UCSD-AML1 (cell line): ENCODE measurements around the gene S100A7.
"Not testable (repeated sequence)": the region's sequence is repeated elsewhere in the genome, so short reads cannot be mapped to it uniquely, and the experiment has no call there.

Experiments used
- DNase-seq: peaks from one replicate; lab custom pipeline; 2025; ENCODE audit not compliant: unreplicated experiment; lab: John Stamatoyannopoulos, UW

Gene S100A7

GRCh38 chr1:153431928-153432327, 28.5 kb downstream of the S100A7 start:
- DNase-seq = no peak

DNA sequence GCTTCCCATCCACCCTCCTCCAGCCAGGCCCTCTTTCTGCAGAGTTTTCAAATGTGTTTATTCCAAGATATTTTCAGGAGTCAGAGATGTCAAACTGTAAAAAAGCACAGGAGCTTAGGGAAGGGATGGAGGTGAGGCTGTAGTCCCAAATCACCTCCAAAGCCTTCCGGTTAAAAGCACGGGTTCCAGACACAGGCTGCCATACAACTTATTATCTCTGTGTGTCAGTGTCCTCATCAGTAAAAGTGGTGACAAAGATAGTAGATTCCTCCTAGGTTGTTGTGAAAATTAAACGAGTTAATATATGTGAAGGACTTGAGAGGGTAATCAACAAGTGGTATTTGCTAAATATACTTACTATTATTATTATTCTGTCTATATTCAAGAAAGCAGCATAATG, 29.0 kb downstream of the S100A7 start:
- DNase-seq = no peak

GRCh38 chr1:153431002-153431401, 29.4 kb downstream of the S100A7 start:
- DNase-seq = no peak

GRCh38 chr1:153430561-153430960, 29.9 kb downstream of the S100A7 start:
- no peak for DNase-seq

DNA sequence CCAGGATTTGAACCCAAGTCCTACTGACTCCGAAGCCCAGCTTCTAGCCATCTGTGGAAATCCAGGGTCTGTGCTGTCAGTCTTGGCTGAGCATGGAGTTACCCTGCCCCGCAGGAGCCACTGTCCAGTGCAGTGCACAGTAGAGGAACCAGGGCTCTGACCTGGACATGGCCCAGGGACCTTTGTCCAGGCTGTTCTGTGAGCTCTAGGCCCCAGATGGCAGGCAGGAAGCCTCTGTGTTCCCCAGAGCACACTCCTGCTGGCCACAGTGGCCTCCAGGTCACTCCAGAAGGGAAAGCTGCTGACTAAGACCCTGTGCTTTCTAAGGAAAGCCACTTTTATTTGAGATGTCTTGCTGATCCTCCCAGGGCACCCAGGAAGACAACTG, 30.3 kb downstream of the S100A7 start:
- no peak for DNase-seq

- no peak for DNase-seq
These were observed 30.9 kb downstream of the S100A7 start for GRCh38 chr1:153429266-153430165.

- DNase-seq = no peak
These were observed 31.7 kb downstream of the S100A7 start for GRCh38 chr1:153428791-153429190.

GRCh38 chr1:153428073-153428638, 32.3 kb downstream of the S100A7 start:
- DNase-seq = no peak

GRCh38 chr1:153426809-153427208, 33.6 kb downstream of the S100A7 start:
- DNase-seq = no peak

DNA sequence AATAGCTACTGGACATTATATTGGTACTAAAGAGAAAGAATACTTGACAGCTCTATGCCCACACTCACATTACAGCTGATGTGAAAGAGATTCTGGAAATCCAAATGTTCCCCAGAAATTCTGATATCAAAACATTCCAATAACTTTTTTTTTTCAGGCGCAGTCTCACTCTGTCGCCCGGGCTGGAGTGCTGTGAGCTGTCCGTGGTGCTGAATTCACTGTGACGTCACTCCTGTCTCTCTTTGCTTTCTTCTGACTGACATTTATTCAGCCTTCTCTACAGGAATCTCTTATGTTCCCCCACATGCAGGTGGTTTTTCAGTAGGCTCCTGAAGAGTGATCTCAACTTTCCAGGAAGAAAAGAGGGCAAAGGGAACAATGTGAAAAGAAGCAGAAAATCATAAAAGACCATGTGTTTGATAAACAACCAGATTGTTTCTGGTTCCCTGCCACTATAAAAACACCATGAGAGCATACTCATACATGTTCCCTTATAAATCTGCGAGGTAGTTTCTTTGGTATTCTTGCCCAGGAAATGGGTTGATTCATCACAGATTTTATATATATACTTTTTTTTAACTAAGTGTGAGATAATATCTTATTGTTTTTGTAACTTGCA, 37.9 kb downstream of the S100A7 start:
- peak; percentile 57 for DNase-seq

DNA sequence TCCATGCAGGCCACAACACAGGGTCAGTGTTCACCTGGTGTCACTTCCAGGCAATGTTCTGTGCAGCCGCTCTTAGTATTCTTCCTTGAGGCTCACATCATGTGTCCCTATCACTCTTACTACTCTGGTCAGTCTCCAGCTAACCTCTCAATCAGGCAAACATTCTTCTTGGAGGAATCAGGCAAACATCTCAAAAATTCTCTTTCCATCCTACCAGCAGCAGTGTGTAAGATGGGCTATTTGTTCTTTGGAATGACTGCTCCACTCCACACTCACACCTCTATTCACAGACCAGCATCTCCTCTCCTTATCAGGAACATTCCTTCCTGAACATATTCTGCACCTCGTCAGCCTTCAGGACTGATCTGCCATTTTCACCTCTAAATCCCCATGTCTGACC, 40.1 kb downstream of the S100A7 start:
- no peak for DNase-seq

DNA sequence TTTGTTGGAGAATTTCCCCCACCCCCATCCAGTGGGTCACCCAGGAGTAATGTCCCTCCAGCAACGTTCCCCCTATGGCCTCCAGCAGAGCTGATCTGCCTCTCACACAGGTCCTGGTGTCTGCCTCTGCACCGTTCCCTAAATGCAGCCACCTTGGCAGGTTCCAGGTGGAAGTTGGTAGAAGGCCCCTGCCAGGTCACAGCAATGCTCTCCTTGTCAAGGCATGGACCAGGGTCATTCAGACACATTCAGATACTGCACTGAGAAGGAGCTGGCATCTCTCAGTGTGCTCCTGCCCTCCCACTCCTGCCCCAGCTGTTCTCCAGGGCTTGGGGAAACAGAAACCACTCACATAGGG, 41.0 kb downstream of the S100A7 start:
- DNase-seq = not testable (repeated sequence)

GRCh38 chr1:153418758-153419435, 41.6 kb downstream of the S100A7 start:
- DNase-seq = not testable (repeated sequence)

DNA sequence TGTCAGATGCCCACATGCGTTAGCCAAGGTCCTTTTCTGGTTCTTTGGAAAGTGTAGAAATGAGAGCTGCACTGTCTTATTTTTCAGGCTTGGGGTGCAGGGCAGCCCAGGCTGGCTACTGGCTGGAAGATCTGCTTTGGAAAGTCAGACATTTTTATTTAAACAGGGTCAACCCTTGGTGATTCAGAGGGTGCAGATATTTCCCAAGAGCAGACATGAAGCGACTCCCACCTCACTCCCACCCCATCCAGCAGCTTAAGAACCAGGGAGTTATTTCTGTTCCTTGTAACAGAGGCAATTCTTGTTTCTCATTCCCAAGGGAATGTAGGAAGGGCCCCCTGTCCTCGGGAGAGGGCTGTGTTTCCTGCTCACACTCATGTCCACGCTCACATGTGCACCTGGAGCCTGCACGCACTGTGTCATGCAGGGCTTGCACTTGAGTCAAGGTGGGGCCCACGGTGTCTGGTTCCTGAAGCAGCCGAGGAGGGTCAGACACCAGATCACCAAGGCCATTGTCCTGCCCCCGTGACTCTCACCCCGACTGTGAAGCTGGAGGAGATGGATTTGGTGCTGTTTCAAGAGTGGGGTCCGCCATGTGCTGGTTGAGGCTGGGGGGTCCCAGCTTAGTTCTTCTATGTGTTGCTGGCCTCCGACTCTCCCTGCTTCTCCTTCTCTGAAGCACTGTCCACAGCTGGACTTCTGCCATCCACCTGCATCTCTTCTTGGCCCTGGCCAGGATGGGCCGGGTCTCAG, 43.1 kb downstream of the S100A7 start:
- DNase-seq = no peak

DNA sequence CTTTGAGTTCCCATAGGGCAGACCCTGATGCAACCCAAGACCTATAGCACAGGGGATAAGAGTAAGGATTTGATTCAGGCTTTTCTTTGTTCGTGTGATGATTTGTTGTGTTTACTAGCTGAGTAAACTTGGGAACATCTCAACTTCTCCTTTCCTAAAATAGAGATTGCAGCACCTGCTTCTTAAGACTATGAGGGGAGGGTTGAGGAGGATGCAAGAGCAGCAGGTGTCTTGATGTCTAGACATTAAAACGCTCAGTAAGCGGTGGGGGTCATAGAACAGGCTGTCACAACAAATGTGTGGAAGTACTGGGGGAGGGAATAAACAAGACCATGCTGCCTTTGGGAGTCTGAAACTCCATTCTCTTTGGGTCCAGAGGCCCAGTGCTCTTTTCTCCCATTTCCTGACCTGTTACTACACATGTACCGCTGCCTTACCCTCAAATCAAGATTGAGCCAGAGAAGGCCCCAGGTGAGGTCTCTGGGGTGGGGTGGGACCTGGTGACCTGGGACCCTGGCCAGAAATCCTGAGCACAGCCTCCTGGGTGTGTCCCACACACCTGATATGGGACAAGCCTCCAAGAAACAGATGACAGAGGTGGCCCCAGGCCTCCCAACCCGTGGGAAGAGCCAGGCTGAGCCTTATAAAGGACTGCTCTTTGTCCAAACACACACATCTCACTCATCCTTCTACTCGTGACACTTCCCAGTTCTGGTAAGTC, 44.4 kb downstream of the S100A7 start, which contains the start of gene S100A7A:
TSS of gene S100A7A (plus strand) at position 671 of the 721 bp plus-strand sequence. CDS start 1,563 bp downstream, outside the sequence.
- no peak for DNase-seq

GRCh38 chr1:153413961-153414360, 46.5 kb downstream of the S100A7 start:
- not testable (repeated sequence) for DNase-seq
